Neuronal stem cell (in vitro differentiated cells): ENCODE measurements around the gene MIR17HG.

Experiments used
- DNase-seq: peaks from one replicate; pipeline ENCODE4 v3.0.0-alpha.2; 2013; ENCODE audit warnings: low spot score
- H2AFZ ChIP-seq: one replicate; pipeline ENCODE4 v1.6.1; 2013; ENCODE audit warnings: mild to moderate bottlenecking, low read length, inconsistent platforms
- H2AK5ac ChIP-seq: 2 replicates; pipeline ENCODE4 v1.6.1; 2013; ENCODE audit warnings: low read depth, mild to moderate bottlenecking, inconsistent platforms, low read length, moderate library complexity, mixed read lengths
- H2BK120ac ChIP-seq: 2 replicates; pipeline ENCODE4 v1.6.1; 2013; ENCODE audit warnings: low read depth, mild to moderate bottlenecking, inconsistent platforms, low read length, moderate library complexity, mixed read lengths
- H2BK12ac ChIP-seq: one replicate; pipeline ENCODE4 v1.6.1; 2013; ENCODE audit warnings: low read length, inconsistent platforms
- H2BK15ac ChIP-seq: 2 replicates; pipeline ENCODE4 v1.6.1; 2013; ENCODE audit warnings: mild to moderate bottlenecking, low read length, inconsistent platforms, mixed read lengths
- H2BK5ac ChIP-seq: one replicate; pipeline ENCODE4 v1.6.1; 2013; ENCODE audit warnings: inconsistent platforms, mild to moderate bottlenecking, low read length, moderate library complexity
- H3K14ac ChIP-seq: one replicate; pipeline ENCODE4 v1.6.1; 2013; ENCODE audit warnings: low read length, inconsistent platforms
- H3K18ac ChIP-seq: 2 replicates; pipeline ENCODE4 v1.6.1; 2013; ENCODE audit warnings: low read length, inconsistent platforms
- H3K23ac ChIP-seq: 2 replicates; pipeline ENCODE4 v1.6.1; 2013; ENCODE audit warnings: low read depth, mild to moderate bottlenecking, mixed read lengths, low read length, inconsistent platforms; ENCODE audit not compliant: poor library complexity
- H3K27ac ChIP-seq: replicated peaks from 3 replicates; pipeline ENCODE4 v1.5.1; 2013; ENCODE audit warnings: low read length, inconsistent platforms
- H3K27me3 ChIP-seq, 3 experiments: 2 replicates each; pipeline ENCODE4 v1.6.1; 2013; ENCODE audit warnings: low read length in 3 of 3, mild to moderate bottlenecking in 2 of 3, inconsistent platforms in 1 of 3, low read depth in 1 of 3, mixed read lengths in 1 of 3, moderate library complexity in 1 of 3; ENCODE audit not compliant: control insufficient read depth in 3 of 3, insufficient read depth in 3 of 3
- H3K36me3 ChIP-seq, 2 donors: replicated peaks in 1 of 2; 2 replicates each; pipeline ENCODE4 v1.6.1; 2013; ENCODE audit warnings: low read length in 2 of 2; ENCODE audit not compliant: control insufficient read depth in 2 of 2, insufficient read depth in 2 of 2
- H3K4ac ChIP-seq: 2 replicates; pipeline ENCODE4 v1.6.1; 2013; ENCODE audit warnings: inconsistent platforms, mild to moderate bottlenecking, low read length, moderate library complexity
- H3K4me1 ChIP-seq, 2 donors: 1 replicate in 1 of 2; 2 replicates in 1 of 2; pipeline ENCODE4 v1.6.1; 2013; ENCODE audit warnings: low read length in 2 of 2, low read depth in 1 of 2; ENCODE audit not compliant: control insufficient read depth in 2 of 2, insufficient read depth in 1 of 2
- H3K4me2 ChIP-seq: one replicate; pipeline ENCODE4 v1.6.1; 2013; ENCODE audit warnings: mild to moderate bottlenecking, low read length, inconsistent platforms; ENCODE audit not compliant: insufficient read depth, poor library complexity, severe bottlenecking
- H3K4me3 ChIP-seq, 2 donors: 2 replicates each; pipeline ENCODE4 v1.5.1; 2013; ENCODE audit warnings: low read length in 2 of 2, mild to moderate bottlenecking in 2 of 2, inconsistent platforms in 1 of 2, moderate library complexity in 1 of 2
- H3K79me1 ChIP-seq: one replicate; pipeline ENCODE4 v1.6.1; 2013; ENCODE audit warnings: low read depth, mild to moderate bottlenecking, inconsistent platforms, low read length, moderate library complexity
- H3K9ac ChIP-seq: one replicate; pipeline ENCODE4 v1.6.1; 2013; ENCODE audit warnings: mild to moderate bottlenecking, low read depth, low read length, inconsistent platforms; ENCODE audit not compliant: poor library complexity
- H3K9me3 ChIP-seq, 2 donors: replicated peaks in 1 of 2; 2 replicates each; pipeline versions ENCODE3 to v1.6.1; 2013; ENCODE audit warnings: low read length in 2 of 2, mild to moderate bottlenecking in 2 of 2, inconsistent platforms in 1 of 2, low read depth in 1 of 2, mixed read lengths in 1 of 2, moderate library complexity in 1 of 2; ENCODE audit not compliant: control insufficient read depth in 2 of 2, insufficient read depth in 1 of 2
- H4K8ac ChIP-seq: one replicate; pipeline ENCODE4 v1.6.1; 2013; ENCODE audit warnings: low read depth, mild to moderate bottlenecking, inconsistent platforms, low read length, moderate library complexity
- H4K91ac ChIP-seq: one replicate; pipeline ENCODE4 v1.6.1; 2013; ENCODE audit warnings: low read length, low read depth, mild to moderate bottlenecking, inconsistent platforms; ENCODE audit not compliant: poor library complexity
- WGBS, 2 donors: extraction: QIAGEN DNeasy Blood & Tissue Kit; methylation state at CpG; one replicate each; pipeline ENCODE4 v1.1.7; 2013; ENCODE audit warnings: missing lambda C conversion rate in 2 of 2, mixed read lengths in 1 of 2; ENCODE audit not compliant: insufficient read length in 2 of 2, insufficient replicate concordance in 1 of 2; ENCODE audit errors: extremely low coverage in 2 of 2; 5-methylcytosine and 5-hydroxymethylcytosine counted together

MIR17HG gene

GRCh38 chr13:91400063-91400399, 52.5 kb downstream of the MIR17HG start:
- Histone ChIP-seq H2BK12ac (no peak overlapping the region), H2AK5ac (no peak overlapping the region), H3K9me3 (no peaks in the 10 kb centered on the region), H3K9ac (no peak overlapping the region), H3K14ac (no peak overlapping the region), H3K4me2 (no peak overlapping the region), H3K36me3 (no peaks in the 10 kb centered on the region), H3K27me3 (peaks cover 6 to 75% (median 18%) of the 10 kb centered on the region in 3 experiments), H2BK15ac (no peak overlapping the region), H4K91ac (no peak overlapping the region), H2BK5ac (no peak overlapping the region), H4K8ac (no peak overlapping the region), H3K4me3 (no peak overlapping the region), H3K4ac (no peak overlapping the region), H3K18ac (no peak overlapping the region), H3K27ac (no peak overlapping the region), H3K23ac (no peak overlapping the region), H3K4me1 (peaks cover 0 to 1% of the 10 kb centered on the region in 2 donors), H3K79me1 (no peaks in the 10 kb centered on the region), H2AFZ (no peak overlapping the region), H2BK120ac (no peak overlapping the region)
- no peak for DNase-seq
- WGBS, 2 donors: no CpG with 5 or more reads among the region's 6 CpGs

- Histone ChIP-seq H3K4me1 (peaks cover 0 to 1% of the 10 kb centered on the region in 2 donors), H2AFZ (no peak overlapping the region), H3K14ac (no peak overlapping the region), H3K23ac (no peak overlapping the region), H2BK15ac (no peak overlapping the region), H4K8ac (no peak overlapping the region), H4K91ac (no peak overlapping the region), H3K79me1 (no peaks in the 10 kb centered on the region), H3K9me3 (peaks cover 0 to 2% of the 10 kb centered on the region in 2 donors), H3K9ac (no peak overlapping the region), H2BK120ac (no peak overlapping the region), H3K4me2 (no peak overlapping the region), H3K4me3 (no peak overlapping the region), H3K27ac (no peak overlapping the region), H3K4ac (no peak overlapping the region), H2BK12ac (no peak overlapping the region), H2BK5ac (no peak overlapping the region), H3K36me3 (peaks cover 0 to 2% of the 10 kb centered on the region in 2 donors), H2AK5ac (no peak overlapping the region), H3K18ac (no peak overlapping the region), H3K27me3 (peaks cover 6 to 72% (median 18%) of the 10 kb centered on the region in 3 experiments)
- WGBS, 2 donors: no CpG with 5 or more reads among the region's 3 CpGs
- no peak for DNase-seq
Observed at GRCh38 chr13:91400671-91401070, 53.2 kb downstream of the MIR17HG start.

- H3K79me1 ChIP-seq: no peaks in the 10 kb centered on the region
- no peak overlapping the region for H2AFZ ChIP-seq
- no peak overlapping the region for H2BK12ac ChIP-seq
- no peak overlapping the region for H4K8ac ChIP-seq
- peaks cover 6 to 63% (median 18%) of the 10 kb centered on the region in 3 experiments for H3K27me3 ChIP-seq
- no peak overlapping the region for H3K14ac ChIP-seq
- H2AK5ac ChIP-seq: no peak overlapping the region
- DNase-seq: no peak
- H2BK120ac ChIP-seq: no peak overlapping the region
- WGBS, 2 donors: 100% methylated on average over 1 of the region's 2 CpGs; no CpG with 5 or more reads in 1 of the 2 donors
- H3K9ac ChIP-seq: no peak overlapping the region
- H3K9me3 ChIP-seq: peaks cover 0 to 3% of the 10 kb centered on the region in 2 donors
- H4K91ac ChIP-seq: no peak overlapping the region
- H3K23ac ChIP-seq: no peak overlapping the region
- no peak overlapping the region for H2BK5ac ChIP-seq
- no peak overlapping the region for H3K27ac ChIP-seq
- H3K4me3 ChIP-seq: no peak overlapping the region
- H3K4ac ChIP-seq: no peak overlapping the region
- H2BK15ac ChIP-seq: no peak overlapping the region
- no peak overlapping the region for H3K4me2 ChIP-seq
- peaks cover 0 to 1% of the 10 kb centered on the region in 2 donors for H3K4me1 ChIP-seq
- H3K36me3 ChIP-seq: peaks cover 0 to 2% of the 10 kb centered on the region in 2 donors
- H3K18ac ChIP-seq: no peak overlapping the region
Observed at GRCh38 chr13:91401920-91402319, 54.4 kb downstream of the MIR17HG start.
